HG02840 (cell line): ENCODE data around the gene TANGO6.
A peak's percentile ranks its signal among the peaks of the same experiment; 100 is the strongest.
"Not testable (repeated sequence)": the region's sequence is repeated elsewhere in the genome, so short reads cannot be mapped to it uniquely, and the experiment has no call there.

Experiments used
- ATAC-seq: cut with Tn5 transposase; IDR thresholded peaks from one replicate; pipeline ENCODE4 v1.9.1; 2021; ENCODE audit warnings: mild to moderate bottlenecking, moderate library complexity, moderate number of reproducible peaks; ENCODE audit not compliant: unreplicated experiment, low FRiP score

TANGO6 gene

GRCh38 chr16:68843482-68844210 is at the start of gene TANGO6:
Gene TANGO6, plus strand, starts transcription at chr16:68843531. Its CDS starts 87 bp downstream, at chr16:68843618.
- ATAC-seq: peak; percentile 84

GRCh38 chr16:68798398-68798797 is 44.9 kb upstream of the TANGO6 start:
- ATAC-seq: no peak

- ATAC-seq: no peak
Observed at GRCh38 chr16:68800257-68800875, 43.0 kb upstream of the TANGO6 start.

GRCh38 chr16:68802190-68802589 is 41.1 kb upstream of the TANGO6 start:
- no peak for ATAC-seq

GRCh38 chr16:68806422-68806821 is 36.9 kb upstream of the TANGO6 start:
- ATAC-seq: no peak

GRCh38 chr16:68806981-68807380 is 36.4 kb upstream of the TANGO6 start:
- ATAC-seq: no peak

- no peak for ATAC-seq
Observed at GRCh38 chr16:68814516-68814915, 28.8 kb upstream of the TANGO6 start.

GRCh38 chr16:68823401-68824135 is 19.8 kb upstream of the TANGO6 start:
- no peak for ATAC-seq

GRCh38 chr16:68825427-68825826 is 17.9 kb upstream of the TANGO6 start:
- no peak for ATAC-seq

GRCh38 chr16:68826652-68827051 is 16.7 kb upstream of the TANGO6 start:
- no peak for ATAC-seq

GRCh38 chr16:68833251-68833650 is 10.1 kb upstream of the TANGO6 start:
- no peak for ATAC-seq

- ATAC-seq: no peak
Observed at GRCh38 chr16:68834550-68834949, 8.8 kb upstream of the TANGO6 start.

GRCh38 chr16:68835970-68836369 is 7.4 kb upstream of the TANGO6 start:
- no peak for ATAC-seq

- no peak for ATAC-seq
Observed at GRCh38 chr16:68839831-68840230, 3.5 kb upstream of the TANGO6 start.

GRCh38 chr16:68842964-68843481 is 308 bp upstream of the TANGO6 start:
- ATAC-seq: not testable (repeated sequence)

GRCh38 chr16:68844211-68844564 is 857 bp downstream of the TANGO6 start:
- no peak for ATAC-seq

GRCh38 chr16:68848786-68849185 is 5.5 kb downstream of the TANGO6 start:
- no peak for ATAC-seq

GRCh38 chr16:68850481-68850880 is 7.2 kb downstream of the TANGO6 start:
- no peak for ATAC-seq

- ATAC-seq: no peak
Observed at GRCh38 chr16:68851601-68852000, 8.3 kb downstream of the TANGO6 start.

GRCh38 chr16:68857479-68857878 is 14.1 kb downstream of the TANGO6 start:
- ATAC-seq: no peak

GRCh38 chr16:68859828-68860227 is 16.5 kb downstream of the TANGO6 start:
- no peak for ATAC-seq
